Left hindlimb (tissue), 1 donor: ENCODE data around the gene PCDHGC5.

Experiments
- DNase-seq: peaks from one replicate; pipeline ENCODE4 v3.0.0-alpha.2; 2018

Gene PCDHGC5

GRCh38 chr5:141533897-141534296 lies 45.0 kb downstream of the PCDHGC5 start:
- no peak for DNase-seq

- no peak for DNase-seq
Measured at GRCh38 chr5:141534492-141535213, 45.8 kb downstream of the PCDHGC5 start.
